Endodermal cell (in vitro differentiated cells): Measurements from ENCODE around the gene IFT80. TPM values are rescaled to one million over a fixed set of nuclear protein-coding genes. Genes with fewer than 3 reads are reported as not detected.

Source experiments
- DNase-seq: peaks from one replicate; pipeline ENCODE4 v3.0.0-alpha.2; 2017
- H3K27ac ChIP-seq: 2 replicates; pipeline ENCODE4 v1.5.1; 2013; ENCODE audit warnings: mild to moderate bottlenecking, low read depth, low read length, moderate library complexity
- H3K27me3 ChIP-seq: 2 replicates; pipeline ENCODE4 v1.6.1; 2013; ENCODE audit warnings: mild to moderate bottlenecking, low read length, moderate library complexity; ENCODE audit not compliant: insufficient read depth, control insufficient read depth, poor library complexity, severe bottlenecking
- H3K36me3 ChIP-seq: 2 replicates; pipeline ENCODE4 v1.7.0; 2013; ENCODE audit warnings: mild to moderate bottlenecking, low read length, moderate library complexity; ENCODE audit not compliant: control insufficient read depth, insufficient read depth
- H3K4me1 ChIP-seq: one replicate; pipeline ENCODE4 v1.7.0; 2013; ENCODE audit warnings: low read length; ENCODE audit not compliant: control insufficient read depth, insufficient read depth
- H3K4me3 ChIP-seq: 2 replicates; pipeline ENCODE4 v1.5.1; 2013; ENCODE audit warnings: mild to moderate bottlenecking, low read length, moderate library complexity
- H3K9ac ChIP-seq: 2 replicates; pipeline ENCODE4 v1.6.1; 2013; ENCODE audit warnings: mild to moderate bottlenecking, low read length, moderate library complexity; ENCODE audit not compliant: poor library complexity, severe bottlenecking; ENCODE audit errors: extremely low read depth
- H3K9me3 ChIP-seq: 2 replicates; pipeline ENCODE4 v1.6.1; 2013; ENCODE audit warnings: mild to moderate bottlenecking, low read length, moderate library complexity; ENCODE audit not compliant: control insufficient read depth
- H3K27ac Mint-ChIP-seq: 2 replicates; pipeline ENCODE4 v1.8.0; 2020; ENCODE audit warnings: mixed read lengths
- H3K27me3 Mint-ChIP-seq: 2 replicates; pipeline ENCODE4 v1.8.0; 2021; ENCODE audit warnings: mild to moderate bottlenecking, mixed read lengths; ENCODE audit not compliant: insufficient read depth
- H3K36me3 Mint-ChIP-seq: 2 replicates; pipeline ENCODE4 v1.8.0; 2020; ENCODE audit warnings: low read depth, mixed read lengths
- H3K4me1 Mint-ChIP-seq: 2 replicates; pipeline ENCODE4 v1.8.0; 2020; ENCODE audit warnings: mixed read lengths
- H3K4me3 Mint-ChIP-seq: 2 replicates; pipeline ENCODE4 v1.8.0; 2020; ENCODE audit warnings: mild to moderate bottlenecking, moderate library complexity, mixed read lengths
- H3K9me3 Mint-ChIP-seq: 2 replicates; pipeline ENCODE4 v1.8.0; 2020; ENCODE audit warnings: mild to moderate bottlenecking, mixed read lengths
- CTCF ChIP-seq: fragments of 200-600 bp; sonication (generic); conservative IDR thresholded peaks from 2 replicates; pipeline ENCODE4 v1.5.0; 2021; ENCODE audit warnings: antibody characterized with exemption, mild to moderate bottlenecking
- WGBS, 2 experiments: methylation state at CpG; one replicate each; pipeline versions ENCODE4 v1.1.5 to v1.1.7; 2013; ENCODE audit warnings: missing lambda C conversion rate in 2 of 2, mixed read lengths in 1 of 2; ENCODE audit not compliant: insufficient coverage in 1 of 2, insufficient read length in 1 of 2; 5-methylcytosine and 5-hydroxymethylcytosine counted together
- total RNA-seq, 2 donors: library from RNA; stranded (reverse); fragmentation: NEBNext Ultra II Directional in 1 of 2; extraction: Animal tissue kit (Norgen Biotek cat#: 25700) in 1 of 2; gene quantifications; 2 replicates in 1 of 2; 3 replicates in 1 of 2; pipeline ENCODE4 v1.2.1, GENCODE V29; 2021

The IFT80 gene
- total RNA-seq, 2 donors from 2014 or later = 35.0 to 40.6 TPM

- TF ChIP-seq CTCF = no peak
- Mint-ChIP-seq H3K27me3 (peaks cover 28% of the 10 kb centered on the region), H3K27ac (no peak overlapping the region), H3K4me1 (peaks cover 8% of the 10 kb centered on the region), H3K36me3 (no peaks in the 10 kb centered on the region), H3K4me3 (no peak overlapping the region), H3K9me3 (no peaks in the 10 kb centered on the region)
- Histone ChIP-seq H3K36me3 (no peaks in the 10 kb centered on the region), H3K4me3 (no peak overlapping the region), H3K9me3 (no peaks in the 10 kb centered on the region), H3K27ac (no peak overlapping the region), H3K27me3 (peaks cover 12% of the 10 kb centered on the region), H3K4me1 (no peaks in the 10 kb centered on the region), H3K9ac (no peak overlapping the region)
- whole genome bisulfite sequencing, 2 experiments = 48 to 57% methylated on average over 2 to 3 of the region's 3 CpGs
- no peak for DNase-seq
Observed at GRCh38 chr3:160218136-160218535, 180.9 kb downstream of the IFT80 start.

- no peak overlapping the region for H3K4me3 ChIP-seq
- H3K36me3 Mint-ChIP-seq = no peaks in the 10 kb centered on the region
- no peak for DNase-seq
- no peaks in the 10 kb centered on the region for H3K36me3 ChIP-seq
- H3K27ac Mint-ChIP-seq = no peak overlapping the region
- peaks cover 8% of the 10 kb centered on the region for H3K27me3 ChIP-seq
- peaks cover 24% of the 10 kb centered on the region for H3K27me3 Mint-ChIP-seq
- no peak for TF ChIP-seq CTCF
- peaks cover 8% of the 10 kb centered on the region for H3K4me1 Mint-ChIP-seq
- no peaks in the 10 kb centered on the region for H3K9me3 ChIP-seq
- WGBS, 2 experiments = 52 to 56% methylated on average over 3 to 4 of the region's 4 CpGs
- no peak overlapping the region for H3K9ac ChIP-seq
- no peak overlapping the region for H3K4me3 Mint-ChIP-seq
- no peaks in the 10 kb centered on the region for H3K9me3 Mint-ChIP-seq
- H3K27ac ChIP-seq = no peak overlapping the region
- H3K4me1 ChIP-seq = no peaks in the 10 kb centered on the region
Observed at GRCh38 chr3:160217675-160218074, 181.3 kb downstream of the IFT80 start.

GRCh38 chr3:160213191-160213590 is 185.8 kb downstream of the IFT80 start:
- H3K27me3 Mint-ChIP-seq = peaks cover 2% of the 10 kb centered on the region
- 84 to 100% methylated on average over 1 of the region's 1 CpG for WGBS, 2 experiments
- TF ChIP-seq CTCF = no peak
- H3K36me3 ChIP-seq = no peaks in the 10 kb centered on the region
- DNase-seq = no peak
- H3K4me3 ChIP-seq = no peak overlapping the region
- H3K27me3 ChIP-seq = no peaks in the 10 kb centered on the region
- H3K9ac ChIP-seq = no peak overlapping the region
- H3K9me3 ChIP-seq = no peaks in the 10 kb centered on the region
- no peak overlapping the region for H3K27ac Mint-ChIP-seq
- no peak overlapping the region for H3K27ac ChIP-seq
- H3K36me3 Mint-ChIP-seq = no peaks in the 10 kb centered on the region
- no peak overlapping the region for H3K4me3 Mint-ChIP-seq
- H3K9me3 Mint-ChIP-seq = no peaks in the 10 kb centered on the region
- H3K4me1 ChIP-seq = no peaks in the 10 kb centered on the region
- peaks cover 8% of the 10 kb centered on the region for H3K4me1 Mint-ChIP-seq
